Fibroblast of mammary gland (primary cell): Measurements from ENCODE around the gene ADAM15.
A peak's percentile ranks its signal among the peaks of the same experiment; 100 is the strongest.

ENCODE experiments used
- DNase-seq: peaks from one replicate; pipeline ENCODE4 v3.0.0-alpha.2; 2010; ENCODE audit warnings: low read depth
- H3K4me3 ChIP-seq: 2 replicates; pipeline ENCODE4 v1.5.1; 2011; ENCODE audit warnings: low read depth, mild to moderate bottlenecking, low read length, moderate library complexity; ENCODE audit not compliant: control insufficient read depth
- TF ChIP-seq, protein P1 (sequence below): conservative IDR thresholded peaks from 2 replicates; pipeline ENCODE4 v1.5.1; 2011; ENCODE audit warnings: low read depth, low read length, inconsistent platforms; ENCODE audit not compliant: control insufficient read depth, insufficient read depth

The ADAM15 gene

DNA sequence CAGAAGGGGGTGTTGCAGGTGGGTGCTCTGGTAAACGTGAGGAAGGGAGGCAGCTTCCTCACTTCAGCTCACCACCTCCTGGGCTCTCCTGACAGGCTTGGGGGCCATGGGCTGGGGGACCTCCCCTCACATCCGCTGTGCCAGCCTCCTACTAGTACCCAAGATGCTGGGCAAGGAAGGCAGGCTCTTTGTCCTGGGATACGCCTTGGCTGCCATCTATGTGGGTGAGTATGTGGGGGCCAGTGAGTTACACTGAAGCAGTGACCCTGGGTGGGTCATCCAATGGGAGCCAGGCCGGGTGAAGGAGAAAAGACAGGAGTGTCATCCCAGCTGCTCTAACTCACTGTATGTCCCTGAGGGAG, 11.8 kb upstream of the ADAM15 start:
- H3K4me3 ChIP-seq = no peak overlapping the region
- no peak for DNase-seq
- TF ChIP-seq, protein P1, sequence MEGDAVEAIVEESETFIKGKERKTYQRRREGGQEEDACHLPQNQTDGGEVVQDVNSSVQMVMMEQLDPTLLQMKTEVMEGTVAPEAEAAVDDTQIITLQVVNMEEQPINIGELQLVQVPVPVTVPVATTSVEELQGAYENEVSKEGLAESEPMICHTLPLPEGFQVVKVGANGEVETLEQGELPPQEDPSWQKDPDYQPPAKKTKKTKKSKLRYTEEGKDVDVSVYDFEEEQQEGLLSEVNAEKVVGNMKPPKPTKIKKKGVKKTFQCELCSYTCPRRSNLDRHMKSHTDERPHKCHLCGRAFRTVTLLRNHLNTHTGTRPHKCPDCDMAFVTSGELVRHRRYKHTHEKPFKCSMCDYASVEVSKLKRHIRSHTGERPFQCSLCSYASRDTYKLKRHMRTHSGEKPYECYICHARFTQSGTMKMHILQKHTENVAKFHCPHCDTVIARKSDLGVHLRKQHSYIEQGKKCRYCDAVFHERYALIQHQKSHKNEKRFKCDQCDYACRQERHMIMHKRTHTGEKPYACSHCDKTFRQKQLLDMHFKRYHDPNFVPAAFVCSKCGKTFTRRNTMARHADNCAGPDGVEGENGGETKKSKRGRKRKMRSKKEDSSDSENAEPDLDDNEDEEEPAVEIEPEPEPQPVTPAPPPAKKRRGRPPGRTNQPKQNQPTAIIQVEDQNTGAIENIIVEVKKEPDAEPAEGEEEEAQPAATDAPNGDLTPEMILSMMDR = no peak

DNA sequence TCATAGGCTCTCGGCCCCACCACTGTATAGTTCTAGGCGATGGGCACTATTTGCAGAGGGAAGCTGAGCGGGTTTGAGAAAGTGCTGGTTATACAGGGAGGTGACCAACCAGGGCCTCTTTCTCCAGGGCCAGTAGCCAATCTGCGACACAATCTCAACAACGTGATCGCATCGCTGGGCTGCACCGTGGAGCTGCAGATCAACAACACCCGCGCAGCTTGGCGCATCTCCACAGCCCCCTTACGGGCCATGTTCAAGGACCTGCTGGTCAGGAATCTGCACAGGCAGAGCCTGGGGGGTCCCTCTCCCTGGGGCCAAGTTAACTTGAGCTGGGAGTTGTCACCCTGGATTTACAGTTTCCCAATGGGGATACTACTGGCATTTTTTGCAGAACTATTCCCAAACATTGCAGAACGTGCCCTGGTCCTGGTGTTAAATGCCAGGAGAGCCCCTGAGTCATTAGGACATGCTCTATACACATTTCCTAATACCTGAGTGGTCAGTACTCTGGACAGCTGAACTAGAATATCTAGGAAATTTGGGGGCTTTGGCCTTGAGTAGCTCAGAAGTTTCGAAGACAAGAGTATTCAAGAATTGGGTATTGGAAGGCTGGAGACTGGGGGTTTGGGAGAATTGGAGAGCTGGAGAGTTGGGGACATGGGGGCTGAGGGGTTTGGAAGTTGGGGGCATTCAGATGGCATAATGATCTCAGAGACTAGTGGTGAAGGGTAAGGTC, 10.6 kb upstream of the ADAM15 start:
- DNase-seq = no peak
- no peak overlapping the region for H3K4me3 ChIP-seq
- TF ChIP-seq, protein P1 = no peak

DNA sequence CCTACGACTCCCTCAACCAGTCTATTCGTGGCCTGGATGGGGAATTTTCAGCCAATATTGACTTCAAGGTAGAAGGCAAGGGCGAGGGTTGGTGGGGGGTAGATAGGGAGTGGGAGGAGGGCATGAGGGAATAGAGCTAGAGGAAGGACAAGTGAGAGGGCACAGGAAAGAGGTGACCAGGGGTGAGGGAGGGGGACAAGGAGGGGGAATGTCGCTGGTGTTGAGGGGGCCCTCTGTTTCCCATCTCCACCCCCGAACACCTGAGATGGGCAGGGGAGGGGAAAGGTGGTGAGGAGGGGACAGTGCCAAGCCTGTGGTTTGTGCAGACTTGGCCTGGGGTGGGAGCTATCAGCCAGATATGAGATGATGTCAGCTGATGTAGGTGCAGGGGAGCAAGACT, 8.3 kb upstream of the ADAM15 start:
- TF ChIP-seq, protein P1 = no peak
- no peak for DNase-seq
- no peak overlapping the region for H3K4me3 ChIP-seq

DNA sequence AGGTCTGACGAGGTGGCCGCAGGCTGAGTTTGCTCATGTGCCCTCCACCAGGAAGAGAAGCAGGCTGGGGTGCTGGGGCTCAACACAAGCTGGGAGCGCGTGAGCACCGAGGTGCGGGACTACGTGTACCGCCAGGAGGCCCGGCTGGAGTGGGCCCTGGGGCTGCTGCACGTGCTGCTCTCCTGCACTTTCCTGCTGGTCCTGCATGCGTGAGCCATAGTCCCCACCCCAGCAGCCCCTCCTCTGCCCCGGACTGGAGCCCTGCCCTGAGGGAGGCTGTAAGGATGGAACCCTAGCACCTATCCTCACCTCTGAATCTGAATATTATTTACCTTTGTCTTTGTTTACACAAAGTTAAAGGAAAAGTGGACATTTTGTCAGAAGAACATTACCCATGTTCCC, 7.8 kb upstream of the ADAM15 start:
- H3K4me3 ChIP-seq = no peak overlapping the region
- TF ChIP-seq, protein P1 = no peak
- no peak for DNase-seq

DNA sequence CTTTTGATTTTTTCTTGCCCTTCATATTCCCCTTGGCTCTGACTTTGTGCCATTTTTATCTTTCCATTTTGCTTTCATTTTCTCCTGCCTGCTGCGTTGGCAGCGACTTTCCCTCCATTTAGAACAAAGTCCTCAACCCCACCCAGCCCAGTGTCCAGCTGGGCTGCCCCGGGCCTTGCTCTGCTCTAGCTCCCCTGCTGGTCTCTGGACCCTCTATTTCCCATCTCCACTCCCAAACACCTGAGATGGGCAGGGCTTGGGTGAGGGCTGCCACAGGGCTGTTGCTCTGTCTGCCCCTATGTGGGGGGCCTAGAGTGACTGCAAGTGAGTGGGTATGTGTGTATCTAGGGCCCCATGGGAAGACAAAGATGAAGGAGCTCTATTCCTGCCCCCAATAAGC, 7.3 kb upstream of the ADAM15 start:
- no peak overlapping the region for H3K4me3 ChIP-seq
- TF ChIP-seq, protein P1 = no peak
- no peak for DNase-seq

DNA sequence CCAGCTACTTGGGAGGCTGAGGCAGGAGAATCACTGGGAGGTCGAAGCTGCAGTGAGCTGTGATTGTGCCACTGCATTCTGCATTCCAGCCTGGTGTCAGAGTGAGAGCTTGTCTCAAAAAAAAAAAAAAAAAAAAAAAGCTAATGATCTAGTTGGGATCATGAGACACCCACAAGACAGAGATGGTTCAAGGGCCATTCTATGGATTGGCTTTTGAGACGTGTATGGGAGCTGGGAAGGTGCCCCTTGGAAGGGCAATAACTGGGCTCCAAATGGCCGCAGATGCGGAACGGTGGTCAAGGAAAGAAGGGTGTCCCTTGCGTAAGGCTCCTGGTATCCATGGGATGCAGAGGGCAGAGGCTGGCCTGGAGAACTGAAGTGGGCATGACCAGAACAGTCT, 6.8 kb upstream of the ADAM15 start:
- DNase-seq = no peak
- TF ChIP-seq, protein P1 = no peak
- no peak overlapping the region for H3K4me3 ChIP-seq

DNA sequence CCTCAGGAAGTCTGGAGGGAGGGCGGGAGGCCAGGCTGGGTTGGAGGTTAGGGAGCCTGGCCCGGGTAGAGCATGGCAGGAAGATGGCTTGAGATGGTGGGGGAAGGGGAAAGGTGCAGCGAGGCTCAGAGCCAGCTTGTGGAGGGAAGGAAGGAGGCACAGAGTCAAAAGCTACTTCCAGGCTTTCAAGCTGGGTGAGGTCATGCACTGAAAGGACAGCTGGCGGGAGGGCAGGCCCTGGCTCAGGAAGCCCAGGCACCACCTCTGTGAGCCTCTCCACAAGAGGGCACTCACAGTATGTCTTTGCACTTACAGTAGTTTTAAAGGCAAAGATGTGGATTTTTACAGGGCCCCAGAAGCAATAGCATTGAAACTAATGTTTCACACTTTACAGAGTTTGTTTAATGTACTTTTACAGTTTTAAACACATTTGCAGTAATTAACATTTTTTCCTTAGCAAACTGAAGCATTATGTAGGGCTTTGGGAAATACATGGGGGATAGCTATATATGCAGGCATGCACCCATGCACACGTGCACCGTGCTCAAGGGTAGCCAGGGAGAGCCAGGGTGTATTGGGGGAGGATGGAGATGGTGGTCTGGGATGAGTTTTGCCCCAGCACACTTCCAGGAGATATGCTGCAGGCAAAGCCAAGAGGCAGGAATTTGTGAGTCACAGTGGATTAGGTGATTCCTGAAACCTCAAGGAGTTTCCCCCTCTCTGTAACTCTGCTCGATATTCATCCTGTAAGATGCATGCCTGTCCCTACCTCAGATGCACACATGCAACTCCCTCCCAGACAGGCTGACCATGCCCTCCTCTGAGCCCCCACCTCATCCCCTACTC, 6.1 kb upstream of the ADAM15 start:
- TF ChIP-seq, protein P1 = peak; percentile 81
- peak; percentile 85 for DNase-seq
- no peak overlapping the region for H3K4me3 ChIP-seq
